Glutamatergic neuron (in vitro differentiated cells): ENCODE results near the gene TBC1D8B. TPM values are rescaled to one million over a fixed set of nuclear protein-coding genes. Genes with fewer than 3 reads are reported as not detected.

Experiments
- DNase-seq: peaks from one replicate; pipeline ENCODE4 v3.0.0; 2022
- H3K27ac Mint-ChIP-seq: one replicate; pipeline ENCODE4 v1.8.0; 2020; ENCODE audit warnings: mild to moderate bottlenecking, mixed read lengths, inconsistent platforms; ENCODE audit not compliant: unreplicated experiment
- H3K27me3 Mint-ChIP-seq: one replicate; pipeline ENCODE4 v1.8.0; 2020; ENCODE audit warnings: mild to moderate bottlenecking, moderate library complexity, mixed read lengths, inconsistent platforms; ENCODE audit not compliant: unreplicated experiment
- H3K36me3 Mint-ChIP-seq: one replicate; pipeline ENCODE4 v1.8.0; 2020; ENCODE audit warnings: mild to moderate bottlenecking, mixed read lengths, inconsistent platforms; ENCODE audit not compliant: unreplicated experiment
- H3K4me1 Mint-ChIP-seq: one replicate; pipeline ENCODE4 v1.8.0; 2020; ENCODE audit warnings: mild to moderate bottlenecking, low read depth, mixed read lengths, inconsistent platforms; ENCODE audit not compliant: unreplicated experiment
- H3K4me3 Mint-ChIP-seq: one replicate; pipeline ENCODE4 v1.8.0; 2020; ENCODE audit warnings: mild to moderate bottlenecking, mixed read lengths, inconsistent platforms; ENCODE audit not compliant: unreplicated experiment
- H3K9me3 Mint-ChIP-seq: one replicate; pipeline ENCODE4 v1.8.0; 2020; ENCODE audit warnings: mild to moderate bottlenecking, moderate library complexity, mixed read lengths, inconsistent platforms; ENCODE audit not compliant: unreplicated experiment
- total RNA-seq: library from RNA; stranded (reverse); fragmentation: NEBNext Ultra II Directional; extraction: Animal tissue kit (Norgen Biotek cat#: 25700); gene quantifications from one replicate; pipeline ENCODE4 v1.2.1, GENCODE V29; 2021; ENCODE audit not compliant: unreplicated experiment
- TF ChIP-seq, protein P1 (sequence below): fragments of 200-600 bp; sonication (generic); IDR thresholded peaks from one replicate; pipeline ENCODE4 v1.5.0; 2021; ENCODE audit not compliant: partially characterized antibody, unreplicated experiment

TBC1D8B gene
- total RNA-seq, 1 donor from 2014 or later: 4.6 TPM

DNA sequence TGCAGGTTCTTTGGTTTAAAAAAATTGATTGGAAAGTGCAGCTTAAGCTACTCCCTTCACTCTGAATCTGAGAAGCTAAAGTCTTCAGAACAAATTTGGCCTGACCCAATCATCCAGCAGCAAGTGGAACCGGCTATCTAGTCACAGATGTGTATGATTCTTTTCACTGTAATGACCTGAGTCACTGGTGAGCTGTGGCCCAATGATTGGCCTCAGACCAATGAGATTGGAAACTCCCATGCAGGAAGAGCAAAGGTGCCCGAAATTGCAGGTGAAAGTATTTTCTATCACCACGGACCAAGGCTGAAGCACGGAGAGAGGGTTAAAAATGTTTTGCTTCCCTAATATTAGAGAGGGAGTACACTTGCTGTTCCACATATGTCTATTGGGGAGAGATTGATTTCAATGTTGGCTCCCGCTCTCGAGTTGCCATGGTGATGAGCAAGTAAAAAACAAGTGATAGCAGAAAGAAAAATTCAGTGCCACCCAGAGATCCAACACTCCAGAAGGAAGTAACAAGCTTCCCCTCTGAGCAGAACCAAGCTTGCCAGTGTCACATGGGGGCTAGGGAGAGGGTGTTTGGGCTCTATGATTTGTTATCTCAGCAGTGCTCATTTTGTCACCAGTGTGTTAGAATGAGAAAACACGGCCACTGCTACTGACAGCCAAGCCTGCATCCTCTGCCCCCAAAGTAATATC lies 89.4 kb downstream of the TBC1D8B start:
- no peaks in the 10 kb centered on the region for H3K36me3 Mint-ChIP-seq

DNA sequence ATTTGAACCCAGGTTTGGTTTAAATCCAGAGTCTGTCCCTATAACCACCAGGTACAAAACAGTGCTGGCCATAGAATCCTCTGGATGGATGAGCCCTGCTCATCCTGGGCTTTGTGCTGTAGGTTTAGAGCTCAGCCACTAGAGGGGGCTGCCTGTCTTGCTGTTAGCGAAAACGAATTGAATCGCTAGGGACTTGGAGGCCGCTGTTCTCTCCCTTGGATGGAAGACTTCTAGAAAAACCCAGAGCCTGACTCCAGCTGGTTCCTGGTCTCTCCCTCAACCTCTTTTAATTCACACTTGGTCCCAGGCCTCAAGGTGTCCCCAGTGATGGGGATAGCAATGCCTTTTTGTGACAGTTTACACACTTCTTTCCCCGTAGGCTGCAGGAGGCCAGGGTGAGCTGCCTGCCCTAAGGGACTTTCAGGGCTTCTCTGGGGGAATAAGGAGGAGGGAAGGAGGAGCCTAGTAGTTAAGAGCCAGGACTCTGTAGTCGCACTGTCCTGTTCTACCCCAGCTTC lies 92.0 kb downstream of the TBC1D8B start:
- TF ChIP-seq, protein P1, sequence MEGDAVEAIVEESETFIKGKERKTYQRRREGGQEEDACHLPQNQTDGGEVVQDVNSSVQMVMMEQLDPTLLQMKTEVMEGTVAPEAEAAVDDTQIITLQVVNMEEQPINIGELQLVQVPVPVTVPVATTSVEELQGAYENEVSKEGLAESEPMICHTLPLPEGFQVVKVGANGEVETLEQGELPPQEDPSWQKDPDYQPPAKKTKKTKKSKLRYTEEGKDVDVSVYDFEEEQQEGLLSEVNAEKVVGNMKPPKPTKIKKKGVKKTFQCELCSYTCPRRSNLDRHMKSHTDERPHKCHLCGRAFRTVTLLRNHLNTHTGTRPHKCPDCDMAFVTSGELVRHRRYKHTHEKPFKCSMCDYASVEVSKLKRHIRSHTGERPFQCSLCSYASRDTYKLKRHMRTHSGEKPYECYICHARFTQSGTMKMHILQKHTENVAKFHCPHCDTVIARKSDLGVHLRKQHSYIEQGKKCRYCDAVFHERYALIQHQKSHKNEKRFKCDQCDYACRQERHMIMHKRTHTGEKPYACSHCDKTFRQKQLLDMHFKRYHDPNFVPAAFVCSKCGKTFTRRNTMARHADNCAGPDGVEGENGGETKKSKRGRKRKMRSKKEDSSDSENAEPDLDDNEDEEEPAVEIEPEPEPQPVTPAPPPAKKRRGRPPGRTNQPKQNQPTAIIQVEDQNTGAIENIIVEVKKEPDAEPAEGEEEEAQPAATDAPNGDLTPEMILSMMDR: peak; percentile 75
- DNase-seq: peak; percentile 64
- H3K4me1 Mint-ChIP-seq: peaks cover 4% of the 10 kb centered on the region
- no peaks in the 10 kb centered on the region for H3K36me3 Mint-ChIP-seq
- H3K27me3 Mint-ChIP-seq: no peaks in the 10 kb centered on the region
- no peak overlapping the region for H3K27ac Mint-ChIP-seq
- no peak overlapping the region for H3K4me3 Mint-ChIP-seq
- H3K9me3 Mint-ChIP-seq: no peaks in the 10 kb centered on the region

More for the DNA sequence above, 89.4 kb downstream of the TBC1D8B start:
- peaks cover 1% of the 10 kb centered on the region for H3K9me3 Mint-ChIP-seq
- TF ChIP-seq, protein P1: no peak
- no peak for DNase-seq
- no peaks in the 10 kb centered on the region for H3K27me3 Mint-ChIP-seq
- peaks cover 4% of the 10 kb centered on the region for H3K4me1 Mint-ChIP-seq
- peak overlapping the region; percentile 46 for H3K4me3 Mint-ChIP-seq
- peak overlapping the region; percentile 79 for H3K27ac Mint-ChIP-seq

- Mint-ChIP-seq H3K4me1 (peaks cover 4% of the 10 kb centered on the region), H3K9me3 (no peaks in the 10 kb centered on the region), H3K27me3 (no peaks in the 10 kb centered on the region), H3K36me3 (no peaks in the 10 kb centered on the region), H3K4me3 (no peak overlapping the region), H3K27ac (no peak overlapping the region)
- TF ChIP-seq, protein P1: no peak
- DNase-seq: no peak
Observed at GRCh38 chrX:106894978-106895452, 92.5 kb downstream of the TBC1D8B start.

- no peaks in the 10 kb centered on the region for H3K9me3 Mint-ChIP-seq
- H3K4me1 Mint-ChIP-seq: no peaks in the 10 kb centered on the region
- H3K27me3 Mint-ChIP-seq: no peaks in the 10 kb centered on the region
- no peak overlapping the region for H3K4me3 Mint-ChIP-seq
- no peaks in the 10 kb centered on the region for H3K36me3 Mint-ChIP-seq
- DNase-seq: no peak
- TF ChIP-seq, protein P1: no peak
- peak overlapping the region; percentile 25 for H3K27ac Mint-ChIP-seq
Observed at GRCh38 chrX:106897259-106897658, 94.8 kb downstream of the TBC1D8B start.

DNA sequence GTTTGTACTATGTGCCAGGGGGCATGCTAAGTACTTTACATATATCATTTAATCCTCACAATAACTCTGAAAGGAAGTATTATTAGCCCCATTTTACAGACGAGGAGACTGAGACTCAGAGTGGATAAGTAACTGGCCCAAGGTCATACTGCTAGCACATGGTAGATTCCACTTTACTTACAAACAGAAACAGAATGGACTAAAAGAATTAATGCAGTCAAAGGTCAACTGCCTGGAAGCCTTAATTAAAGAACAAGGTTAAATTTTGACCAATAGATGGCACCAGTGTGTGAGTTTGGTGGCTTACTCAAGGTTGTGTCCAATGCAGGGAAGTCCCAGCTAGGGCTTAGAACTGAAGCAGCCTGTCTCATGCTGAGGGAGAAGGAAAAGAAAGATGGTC lies 96.0 kb downstream of the TBC1D8B start:
- no peaks in the 10 kb centered on the region for H3K36me3 Mint-ChIP-seq

More for the DNA sequence above, 96.0 kb downstream of the TBC1D8B start:
- no peak for DNase-seq
- Mint-ChIP-seq H3K4me3 (no peak overlapping the region), H3K27ac (no peak overlapping the region), H3K27me3 (no peaks in the 10 kb centered on the region), H3K4me1 (peaks cover 2% of the 10 kb centered on the region), H3K9me3 (no peaks in the 10 kb centered on the region)
- TF ChIP-seq, protein P1: peak; percentile 13
